Fibroblast of lung (primary cell): Measurements from ENCODE around the gene DUOX2.

Experiments
- EZH2 ChIP-seq: IDR thresholded peaks from 2 replicates; pipeline ENCODE4 v1.5.1; 2012; ENCODE audit warnings: low read length, control low read depth, mild to moderate bottlenecking; ENCODE audit errors: missing control alignments
- TF ChIP-seq, protein P1 (sequence below), 2 donors: IDR thresholded peaks in 1 of 2; conservative IDR thresholded peaks in 1 of 2; 1 replicate in 1 of 2; 2 replicates in 1 of 2; pipeline ENCODE4 v1.5.1; 2011 to 2012; ENCODE audit warnings: low read length in 2 of 2, control low read depth in 1 of 2, inconsistent platforms in 1 of 2, low read depth in 1 of 2, mild to moderate bottlenecking in 1 of 2

DNA sequence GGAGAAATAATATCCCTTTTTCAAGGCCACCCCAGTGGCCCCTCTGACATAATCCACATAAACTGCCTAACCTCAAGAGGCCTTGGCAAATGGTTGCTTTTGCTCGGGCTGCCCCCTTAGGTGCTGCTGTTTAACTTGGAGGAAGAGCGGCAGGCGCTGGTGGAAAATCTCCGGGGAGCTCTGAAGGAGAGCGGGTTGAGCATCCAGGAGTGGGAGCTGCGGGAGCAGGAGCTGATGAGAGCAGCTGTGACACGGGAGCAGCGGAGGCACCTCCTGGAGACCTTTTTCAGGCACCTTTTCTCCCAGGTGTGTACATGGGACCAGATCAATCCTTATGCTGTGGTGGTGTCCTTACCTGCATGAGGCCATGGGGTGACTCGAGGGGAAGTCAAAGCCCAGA, 30.8 kb upstream of the DUOX2 start:
- TF ChIP-seq, protein P1, sequence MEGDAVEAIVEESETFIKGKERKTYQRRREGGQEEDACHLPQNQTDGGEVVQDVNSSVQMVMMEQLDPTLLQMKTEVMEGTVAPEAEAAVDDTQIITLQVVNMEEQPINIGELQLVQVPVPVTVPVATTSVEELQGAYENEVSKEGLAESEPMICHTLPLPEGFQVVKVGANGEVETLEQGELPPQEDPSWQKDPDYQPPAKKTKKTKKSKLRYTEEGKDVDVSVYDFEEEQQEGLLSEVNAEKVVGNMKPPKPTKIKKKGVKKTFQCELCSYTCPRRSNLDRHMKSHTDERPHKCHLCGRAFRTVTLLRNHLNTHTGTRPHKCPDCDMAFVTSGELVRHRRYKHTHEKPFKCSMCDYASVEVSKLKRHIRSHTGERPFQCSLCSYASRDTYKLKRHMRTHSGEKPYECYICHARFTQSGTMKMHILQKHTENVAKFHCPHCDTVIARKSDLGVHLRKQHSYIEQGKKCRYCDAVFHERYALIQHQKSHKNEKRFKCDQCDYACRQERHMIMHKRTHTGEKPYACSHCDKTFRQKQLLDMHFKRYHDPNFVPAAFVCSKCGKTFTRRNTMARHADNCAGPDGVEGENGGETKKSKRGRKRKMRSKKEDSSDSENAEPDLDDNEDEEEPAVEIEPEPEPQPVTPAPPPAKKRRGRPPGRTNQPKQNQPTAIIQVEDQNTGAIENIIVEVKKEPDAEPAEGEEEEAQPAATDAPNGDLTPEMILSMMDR (conservative IDR thresholded peaks at IDR 0.05 in 1 of 2, IDR thresholded peaks at IDR 0.05 in 1 of 2; ENCODE audit: low read depth in 1 of 2, low read length in 2 of 2) = no peak
- TF ChIP-seq EZH2 = no peak
